ENCODE measurements around the gene CDK6. TPM values are rescaled to one million over a fixed set of nuclear protein-coding genes. Genes with fewer than 3 reads are reported as not detected.
A peak's percentile ranks its signal among the peaks of the same experiment; 100 is the strongest.

The CDK6 gene
- total RNA-seq, 4 donors from 2014 or later, result 18.9 to 30.3 (median 24.2) TPM

DNA sequence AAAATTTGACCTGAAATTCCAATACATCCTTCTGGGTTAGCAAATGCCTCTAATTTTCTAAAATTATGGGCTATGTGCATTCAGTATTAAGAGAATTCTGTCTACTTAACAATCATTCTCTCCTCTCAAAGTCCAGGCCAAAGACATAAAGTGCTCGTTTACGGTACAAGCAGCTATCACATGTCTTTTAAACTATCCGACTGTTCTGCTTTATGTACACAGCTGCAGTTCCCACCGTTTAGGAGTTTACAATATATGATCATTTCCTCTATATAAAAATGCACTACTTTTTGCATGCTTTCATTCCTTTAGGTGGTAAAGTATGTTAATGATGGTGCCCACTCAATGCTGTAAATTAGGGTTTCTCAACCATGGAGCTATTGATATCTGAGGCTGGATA lies 34.0 kb downstream of the CDK6 start:
- no peak for DNase-seq (ENCODE audit: low spot score)
- ATAC-seq (ENCODE audit: low FRiP score), result no peak
- TF ChIP-seq, protein P1, sequence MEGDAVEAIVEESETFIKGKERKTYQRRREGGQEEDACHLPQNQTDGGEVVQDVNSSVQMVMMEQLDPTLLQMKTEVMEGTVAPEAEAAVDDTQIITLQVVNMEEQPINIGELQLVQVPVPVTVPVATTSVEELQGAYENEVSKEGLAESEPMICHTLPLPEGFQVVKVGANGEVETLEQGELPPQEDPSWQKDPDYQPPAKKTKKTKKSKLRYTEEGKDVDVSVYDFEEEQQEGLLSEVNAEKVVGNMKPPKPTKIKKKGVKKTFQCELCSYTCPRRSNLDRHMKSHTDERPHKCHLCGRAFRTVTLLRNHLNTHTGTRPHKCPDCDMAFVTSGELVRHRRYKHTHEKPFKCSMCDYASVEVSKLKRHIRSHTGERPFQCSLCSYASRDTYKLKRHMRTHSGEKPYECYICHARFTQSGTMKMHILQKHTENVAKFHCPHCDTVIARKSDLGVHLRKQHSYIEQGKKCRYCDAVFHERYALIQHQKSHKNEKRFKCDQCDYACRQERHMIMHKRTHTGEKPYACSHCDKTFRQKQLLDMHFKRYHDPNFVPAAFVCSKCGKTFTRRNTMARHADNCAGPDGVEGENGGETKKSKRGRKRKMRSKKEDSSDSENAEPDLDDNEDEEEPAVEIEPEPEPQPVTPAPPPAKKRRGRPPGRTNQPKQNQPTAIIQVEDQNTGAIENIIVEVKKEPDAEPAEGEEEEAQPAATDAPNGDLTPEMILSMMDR (IDR thresholded peaks at IDR 0.05), result no peak

DNA sequence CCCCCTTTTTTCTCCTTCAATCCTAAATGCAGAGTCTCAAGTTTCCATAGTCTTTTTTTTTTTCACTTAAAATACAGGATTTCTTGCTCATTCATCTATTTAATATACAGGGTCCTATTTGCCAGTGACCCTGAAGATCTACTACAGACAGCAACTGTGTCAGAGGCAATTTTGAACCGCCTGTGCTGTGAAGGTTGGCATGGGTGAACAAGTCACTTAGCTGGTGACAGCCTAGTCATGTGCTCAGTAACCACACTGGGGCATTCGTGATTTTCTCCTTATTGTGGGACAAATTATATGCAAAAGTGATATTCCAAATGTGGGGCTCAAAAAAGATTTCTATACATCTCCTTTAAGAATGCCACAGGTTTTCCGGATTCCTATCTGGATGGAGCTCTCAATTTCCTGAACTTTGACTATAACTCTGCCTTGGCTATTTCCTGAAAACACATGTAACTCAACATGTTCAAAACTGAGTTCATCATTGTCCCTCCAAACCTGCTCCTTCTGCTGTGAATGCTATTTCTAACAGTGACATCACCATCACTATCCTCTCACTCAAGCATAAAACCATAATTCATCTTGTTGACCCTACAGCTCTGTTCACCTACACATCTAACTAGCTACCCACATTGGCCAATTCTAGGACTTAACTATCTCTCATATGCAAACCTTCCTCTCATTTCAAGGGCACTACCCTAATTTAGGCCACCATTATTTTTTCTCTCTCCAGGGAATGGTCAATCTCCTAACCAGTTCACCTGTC lies 36.7 kb downstream of the CDK6 start:
- TF ChIP-seq, protein P1 (IDR thresholded peaks at IDR 0.05), result no peak
- DNase-seq (ENCODE audit: low spot score), result no peak
- no peak for ATAC-seq (ENCODE audit: low FRiP score)

DNA sequence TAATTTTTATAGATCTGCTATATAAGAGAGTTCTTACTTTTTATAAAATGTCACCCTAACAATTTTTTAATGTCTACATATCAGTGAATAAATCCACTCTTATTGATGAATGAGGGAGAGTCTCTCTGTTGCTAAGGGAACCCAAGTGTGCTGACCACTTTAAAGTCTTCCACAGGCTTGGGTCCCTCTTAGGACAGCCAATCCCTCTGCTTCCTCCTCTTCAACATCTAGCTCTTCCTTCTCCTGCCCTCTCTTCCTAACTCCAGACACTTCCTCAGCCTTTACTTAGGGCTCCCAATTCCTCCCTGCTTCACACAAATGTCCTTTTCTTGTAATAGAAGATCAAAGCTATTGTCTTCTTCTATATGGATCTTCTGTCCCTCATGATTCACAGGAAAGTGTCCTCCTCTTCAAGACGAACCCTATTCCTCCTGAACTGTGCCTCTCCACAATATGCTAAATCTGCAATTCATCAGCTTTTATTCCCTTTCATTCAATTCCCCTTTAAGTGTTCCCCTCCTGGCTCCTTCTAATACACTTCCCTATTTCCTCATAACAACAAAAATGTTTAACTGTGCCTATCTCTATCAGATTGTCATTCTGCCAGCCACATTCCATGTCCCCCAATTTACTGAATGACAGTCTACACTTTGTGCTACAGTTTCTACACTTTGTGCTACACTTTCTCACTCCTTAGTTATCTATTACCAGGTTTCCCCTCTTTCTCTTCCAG lies 37.7 kb downstream of the CDK6 start:
- ATAC-seq (ENCODE audit: low FRiP score), result no peak
- TF ChIP-seq, protein P1 (IDR thresholded peaks at IDR 0.05), result no peak
- no peak for DNase-seq (ENCODE audit: low spot score)

DNA sequence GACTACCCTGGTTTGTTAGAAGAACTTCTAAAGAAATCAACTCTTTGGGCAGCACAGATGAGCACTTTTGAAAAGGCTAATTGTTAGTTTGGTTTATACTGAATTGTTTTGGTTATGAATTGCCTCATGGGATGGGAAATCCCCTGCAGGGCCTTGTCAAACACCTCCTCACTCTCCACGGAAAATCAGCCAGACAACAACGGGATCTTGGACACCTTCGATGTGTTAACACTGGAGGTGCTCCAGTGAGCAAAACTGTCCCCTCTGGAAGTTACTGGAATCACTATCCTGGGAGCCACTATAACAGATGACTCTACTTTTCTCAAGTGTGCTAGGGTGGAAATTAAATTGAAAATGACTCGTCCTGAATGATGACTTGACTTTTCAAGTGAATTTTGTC lies 38.7 kb downstream of the CDK6 start:
- TF ChIP-seq, protein P1 (IDR thresholded peaks at IDR 0.05), result no peak
- DNase-seq (ENCODE audit: low spot score) (no peak), ATAC-seq (ENCODE audit: low FRiP score) (peak; percentile 25)

DNA sequence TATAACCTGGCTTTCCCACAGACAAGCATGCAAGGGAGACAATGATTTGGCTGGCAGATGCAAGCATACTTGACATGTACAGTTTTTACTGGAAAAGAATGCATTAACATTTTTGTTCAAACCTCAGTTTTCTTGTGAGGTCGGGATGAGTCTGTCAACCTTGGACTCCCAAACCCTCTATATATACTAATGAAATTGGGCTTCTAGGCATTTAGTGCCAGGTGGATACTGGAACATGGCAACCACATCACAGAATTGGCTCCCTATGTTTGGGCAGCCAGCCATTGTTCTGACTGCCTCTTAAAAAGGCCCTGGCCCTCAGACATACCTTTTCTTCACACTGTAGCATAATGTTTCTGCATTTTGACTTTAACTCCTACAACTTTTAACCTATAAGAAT lies 39.1 kb downstream of the CDK6 start:
- TF ChIP-seq, protein P1 (IDR thresholded peaks at IDR 0.05), result no peak
- DNase-seq (ENCODE audit: low spot score) (no peak), ATAC-seq (ENCODE audit: low FRiP score) (no peak)

DNA sequence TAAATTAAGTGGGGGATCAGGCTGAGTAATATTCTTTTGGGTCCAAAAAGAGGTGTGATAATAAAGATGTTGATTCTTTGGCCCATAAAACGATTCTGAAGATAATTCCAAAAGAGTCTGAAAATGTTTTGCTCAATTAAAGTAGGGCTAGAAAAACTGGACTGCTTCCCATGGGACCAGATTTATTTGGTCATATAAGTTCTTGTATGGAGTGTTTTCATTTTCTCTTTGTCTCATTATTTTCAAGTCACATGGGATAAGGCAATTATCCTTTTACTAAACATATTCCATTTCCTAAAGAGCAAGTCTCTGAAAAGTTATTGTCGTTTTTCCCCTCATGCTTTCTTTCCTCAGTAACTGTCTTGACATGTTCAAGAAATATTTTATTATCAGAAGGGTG lies 41.5 kb downstream of the CDK6 start:
- DNase-seq (ENCODE audit: low spot score) (no peak), ATAC-seq (ENCODE audit: low FRiP score) (no peak)
- TF ChIP-seq, protein P1 (IDR thresholded peaks at IDR 0.05), result no peak

DNA sequence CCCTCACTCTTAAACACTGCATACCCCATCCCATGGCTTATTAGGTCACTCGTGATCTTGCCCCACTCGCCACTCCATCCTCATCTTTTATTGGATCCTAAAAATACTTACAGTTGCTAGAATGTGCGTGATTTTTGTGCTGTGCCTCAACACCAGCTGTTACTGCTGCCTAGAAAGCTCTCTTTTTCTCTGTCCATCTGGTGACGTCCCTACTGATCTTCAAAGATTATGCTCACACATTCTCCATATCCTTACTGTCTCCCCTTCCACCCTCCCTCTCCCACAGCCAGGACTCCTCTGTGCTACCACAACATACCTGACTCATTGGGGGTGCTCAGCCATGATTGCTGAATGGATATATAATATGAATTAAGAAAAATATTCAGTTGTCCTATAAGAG lies 42.0 kb downstream of the CDK6 start:
- ATAC-seq (ENCODE audit: low FRiP score), result no peak
- no peak for DNase-seq (ENCODE audit: low spot score)
- TF ChIP-seq, protein P1 (IDR thresholded peaks at IDR 0.05), result no peak
